GM21717 (cell line): ENCODE results near the gene PARL.

Source experiments
- ATAC-seq: cut with Tn5 transposase; IDR thresholded peaks from one replicate; pipeline ENCODE4 v1.9.1; 2021; ENCODE audit warnings: mild to moderate bottlenecking, moderate library complexity; ENCODE audit not compliant: unreplicated experiment

PARL gene

DNA sequence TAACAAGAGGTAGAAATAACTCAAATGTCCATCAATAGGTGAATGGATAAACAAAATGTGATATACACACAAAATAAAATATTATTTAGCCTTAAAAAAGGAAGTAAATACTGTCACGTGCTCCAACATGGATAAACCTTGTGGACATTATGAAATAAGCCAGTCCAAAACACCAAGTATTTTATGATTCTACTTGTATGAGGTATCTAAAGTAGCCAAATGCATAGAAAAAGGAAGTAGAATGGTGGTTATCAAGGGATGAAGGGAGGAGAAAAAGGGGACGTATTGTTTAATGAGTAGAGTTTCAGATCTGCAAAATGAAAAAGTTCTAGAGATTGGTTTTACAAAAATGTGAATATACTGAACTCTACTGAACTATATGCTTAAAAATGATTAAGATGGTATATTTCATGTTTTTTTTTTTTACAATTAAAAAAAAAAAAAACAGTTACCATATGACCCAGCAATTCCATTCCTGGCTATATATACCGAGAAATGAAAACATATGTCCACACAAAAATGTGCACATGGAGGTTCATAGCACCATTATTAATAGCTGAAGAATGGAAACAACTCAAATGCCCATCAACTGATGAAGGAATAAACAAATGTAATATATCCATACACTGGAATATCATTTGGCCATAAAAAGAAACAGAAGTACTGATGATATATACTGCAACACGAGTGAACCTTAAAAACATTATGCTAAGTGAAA, 30.2 kb downstream of the PARL start:
- ATAC-seq = no peak

DNA sequence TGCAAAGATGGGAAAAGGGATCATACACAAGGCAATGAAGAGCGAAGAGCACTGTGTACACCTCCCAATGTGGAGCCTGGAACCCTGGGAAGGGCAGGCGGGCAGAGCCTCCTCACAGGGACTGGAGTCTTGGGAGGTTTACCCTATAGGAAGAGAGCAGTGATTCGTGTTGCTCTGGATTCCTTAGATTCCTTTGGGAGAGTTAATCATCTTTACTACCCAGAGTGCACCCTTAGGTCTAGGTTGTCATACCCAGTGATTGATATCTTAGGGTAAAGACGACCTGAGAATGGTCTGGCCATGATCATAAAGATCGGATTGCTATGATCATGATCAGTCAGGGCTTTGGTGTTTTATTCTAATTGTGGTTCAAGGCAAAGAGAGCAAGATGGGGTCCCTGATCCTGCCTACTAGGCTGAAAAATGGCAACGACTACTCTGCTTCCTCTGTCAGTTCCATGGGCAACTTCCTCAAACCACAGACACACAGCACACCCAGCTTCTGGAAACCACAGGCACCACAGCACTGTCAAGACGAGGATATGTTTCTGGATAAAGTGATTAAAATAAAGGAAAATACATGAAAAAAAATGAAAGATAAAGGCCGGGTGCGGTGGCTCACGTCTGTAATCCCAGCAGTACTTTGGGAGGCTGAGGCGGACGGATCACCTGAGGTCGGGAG, 38.9 kb downstream of the PARL start:
- ATAC-seq = no peak

DNA sequence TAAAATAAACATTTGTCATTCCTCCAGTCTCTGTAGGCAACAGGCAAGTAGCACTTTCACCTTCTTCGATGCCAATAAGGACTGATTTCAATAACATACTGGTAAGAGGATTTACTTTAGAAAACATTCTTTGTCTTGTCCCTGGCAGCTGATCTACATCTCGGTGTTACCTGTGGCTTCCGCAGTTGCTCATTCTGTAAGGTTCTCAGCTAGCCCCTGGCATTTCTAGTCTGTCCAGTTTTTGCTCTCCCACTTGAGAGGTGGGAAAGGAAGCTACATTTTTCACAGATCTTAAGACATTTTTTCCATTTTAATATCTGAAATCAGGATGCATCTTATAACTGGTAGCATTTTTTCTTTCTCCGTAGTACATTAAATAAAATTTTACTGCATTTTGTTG, 39.6 kb downstream of the PARL start:
- ATAC-seq = no peak

DNA sequence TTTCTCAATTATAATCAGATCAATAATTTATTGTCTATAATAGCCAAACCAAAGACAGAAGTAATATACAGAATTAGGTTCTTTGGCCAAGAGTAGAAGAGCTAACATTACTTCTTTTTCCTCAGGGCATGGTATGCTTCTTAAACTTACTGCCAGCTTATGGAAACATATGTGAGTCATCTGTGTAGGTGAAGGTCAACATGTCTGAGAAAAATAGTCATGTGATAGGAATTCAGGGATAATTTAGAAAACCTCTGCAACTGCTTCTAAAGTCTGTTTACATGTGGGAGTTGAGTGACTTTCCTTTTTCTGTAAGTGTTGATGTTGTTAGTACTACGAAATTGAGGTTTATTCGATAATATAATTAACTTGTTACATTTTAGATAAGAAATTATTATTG, 40.1 kb downstream of the PARL start:
- no peak for ATAC-seq

DNA sequence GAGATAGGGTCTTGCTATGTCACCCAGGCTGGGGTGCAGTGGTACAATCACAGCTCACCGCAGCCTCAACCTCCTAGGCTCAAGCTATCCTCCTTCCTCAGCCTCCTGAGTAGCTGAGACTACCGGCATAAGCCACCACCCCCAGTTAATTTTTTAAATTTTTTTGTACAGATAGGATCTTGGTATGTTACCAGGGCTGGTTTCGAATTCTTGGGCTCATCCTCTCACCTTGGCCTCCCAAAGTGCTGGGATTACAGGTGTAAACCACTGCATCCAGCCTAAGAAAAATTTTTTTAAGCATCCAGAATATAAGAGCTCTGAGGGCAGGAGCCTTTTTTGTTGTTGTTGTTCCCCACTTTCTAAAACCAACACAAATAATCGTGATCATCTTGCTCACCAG, 44.9 kb downstream of the PARL start:
- no peak for ATAC-seq

DNA sequence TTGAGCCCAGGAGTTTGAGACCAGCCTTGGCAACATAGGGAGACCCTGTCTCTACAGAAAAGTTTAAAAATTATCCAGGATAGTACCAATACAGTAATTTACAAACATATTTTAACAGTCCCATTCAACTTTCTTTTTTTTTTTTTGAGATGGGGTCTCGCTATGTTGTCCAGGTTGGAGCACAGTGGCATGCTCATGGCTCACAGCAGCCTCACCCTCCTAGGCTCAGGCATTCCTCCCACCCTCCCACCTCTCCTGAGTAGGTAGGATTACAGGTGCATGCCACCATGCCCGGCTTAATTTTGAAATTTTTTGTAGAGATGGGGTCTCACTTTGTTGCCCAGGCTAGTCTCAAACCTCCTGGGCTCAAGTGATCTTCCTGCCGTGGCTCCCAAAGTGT, 46.8 kb downstream of the PARL start:
- ATAC-seq = no peak

DNA sequence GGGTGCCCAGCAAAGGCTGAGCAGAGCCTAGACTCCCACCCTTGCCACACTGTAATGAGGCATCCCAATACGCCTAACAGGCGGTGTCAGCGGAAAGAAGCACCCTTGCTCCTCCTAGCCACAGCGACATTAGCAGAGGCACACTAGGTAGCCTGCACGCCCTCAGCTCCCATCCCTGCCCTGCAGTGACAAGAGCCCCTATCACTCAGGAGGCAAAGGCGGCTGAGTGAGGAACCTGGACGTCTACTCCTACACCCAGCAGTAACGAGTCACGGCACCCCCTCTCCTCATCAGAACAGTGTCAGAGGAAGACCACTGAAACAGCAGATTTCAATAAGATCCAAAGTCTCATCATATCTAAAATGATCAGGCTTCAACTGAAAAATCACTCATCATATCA, 47.3 kb downstream of the PARL start:
- ATAC-seq = no peak

DNA sequence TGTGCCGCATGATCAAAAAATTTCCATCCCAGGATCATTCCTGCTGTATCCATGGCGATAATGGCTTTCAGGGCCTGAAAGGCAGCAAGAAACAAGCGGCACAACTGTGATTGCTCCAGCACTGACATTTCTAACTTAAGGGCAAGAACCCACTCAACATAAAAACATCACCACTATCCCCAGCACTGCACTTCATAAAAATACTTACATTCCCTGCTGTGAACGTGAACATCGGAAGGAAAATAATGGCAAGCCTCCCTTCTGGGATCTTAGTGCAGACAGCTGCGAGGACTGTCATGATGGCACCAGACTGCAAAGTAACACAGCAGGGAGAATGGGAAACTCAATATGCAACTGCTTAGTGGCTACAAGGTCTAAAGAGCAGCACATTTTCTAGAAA, 51.2 kb downstream of the PARL start:
- no peak for ATAC-seq

DNA sequence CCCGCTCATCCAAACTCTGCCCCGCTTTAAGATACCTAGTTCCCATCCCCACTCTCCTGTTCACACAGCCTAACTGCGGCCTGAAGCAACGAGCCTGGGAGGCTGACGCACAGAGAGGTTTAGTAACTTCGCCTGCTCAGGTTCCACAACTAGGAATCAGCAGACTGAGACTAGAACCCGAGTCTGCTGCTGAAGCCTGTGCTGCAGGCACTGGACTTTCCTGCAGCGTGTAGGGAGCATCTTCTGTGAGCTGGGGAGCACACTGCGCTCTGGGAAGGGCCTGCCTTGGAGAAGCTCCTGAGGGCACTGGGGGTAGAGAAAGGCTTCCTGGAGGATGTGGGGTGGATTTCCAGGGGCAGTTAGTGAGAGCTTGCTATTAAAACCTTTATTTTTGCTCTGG, 54.5 kb downstream of the PARL start:
- no peak for ATAC-seq

DNA sequence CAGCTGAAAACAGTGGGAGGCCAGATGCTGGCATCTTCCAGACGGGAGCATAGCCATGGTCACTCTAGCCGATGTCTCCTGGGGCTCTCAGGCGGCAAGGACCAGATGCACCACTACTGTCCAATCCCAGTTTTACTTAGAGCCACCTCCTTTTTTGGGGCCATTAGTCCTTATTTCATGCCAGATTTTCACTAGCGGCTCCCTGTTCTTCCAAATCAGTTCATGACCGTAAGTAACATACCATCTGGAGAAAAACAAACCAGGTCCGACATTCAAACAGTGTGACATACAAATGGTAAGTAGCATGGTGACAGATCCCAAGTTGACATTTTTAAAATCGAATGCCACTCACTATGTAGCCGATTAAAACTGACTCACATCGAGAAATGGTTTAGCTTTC, 55.2 kb downstream of the PARL start:
- no peak for ATAC-seq

DNA sequence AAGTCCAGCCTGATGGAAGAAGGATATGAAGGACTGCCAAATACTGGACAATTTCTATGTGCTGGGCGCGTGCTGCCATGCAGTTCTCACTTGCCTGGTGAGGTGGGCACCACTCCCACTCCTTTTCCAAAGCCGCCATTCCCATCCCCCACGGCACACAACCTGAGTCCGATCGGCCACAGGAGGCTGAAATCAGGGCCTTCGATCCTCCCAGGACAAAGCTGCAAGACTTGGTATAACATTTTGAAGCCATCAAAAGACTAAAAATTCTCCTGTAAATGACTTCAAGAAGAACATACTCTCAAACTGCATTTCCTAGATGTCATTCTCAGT, 56.2 kb downstream of the PARL start:
- ATAC-seq = no peak

DNA sequence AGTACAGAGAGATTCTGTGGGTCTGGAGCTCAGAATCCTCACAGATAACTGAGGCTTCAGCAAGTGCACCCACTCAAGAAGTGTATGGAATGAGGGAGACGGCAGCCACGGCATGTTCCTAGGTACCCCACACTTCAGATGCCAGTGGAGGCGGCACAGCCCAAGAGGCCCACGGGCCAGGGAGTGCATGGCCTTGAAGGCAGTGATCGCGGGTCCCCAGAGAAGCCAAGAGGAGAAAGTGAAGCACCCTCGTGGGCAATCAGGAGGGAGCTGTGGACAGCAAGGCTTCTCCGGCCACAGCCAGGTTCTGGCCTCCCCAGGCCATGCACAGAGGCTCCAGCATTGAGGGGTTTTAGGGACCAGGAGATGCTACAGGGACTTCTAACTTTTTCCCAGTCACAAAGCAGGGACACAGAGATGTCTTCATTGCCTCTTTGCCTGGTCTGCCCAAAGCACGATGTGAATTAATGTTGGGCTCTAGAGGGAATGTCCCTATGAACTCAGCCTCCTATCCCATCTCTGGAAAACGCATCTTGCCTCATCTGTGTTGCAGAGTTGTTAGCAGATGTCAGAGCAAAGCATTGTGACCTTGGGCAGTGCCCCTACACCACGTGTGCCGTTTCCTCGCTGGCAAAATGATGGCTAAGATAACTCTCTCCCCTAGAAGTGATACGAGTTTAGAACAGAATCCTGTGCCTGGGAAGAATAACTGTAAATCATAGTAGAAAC, 56.7 kb downstream of the PARL start:
- no peak for ATAC-seq

DNA sequence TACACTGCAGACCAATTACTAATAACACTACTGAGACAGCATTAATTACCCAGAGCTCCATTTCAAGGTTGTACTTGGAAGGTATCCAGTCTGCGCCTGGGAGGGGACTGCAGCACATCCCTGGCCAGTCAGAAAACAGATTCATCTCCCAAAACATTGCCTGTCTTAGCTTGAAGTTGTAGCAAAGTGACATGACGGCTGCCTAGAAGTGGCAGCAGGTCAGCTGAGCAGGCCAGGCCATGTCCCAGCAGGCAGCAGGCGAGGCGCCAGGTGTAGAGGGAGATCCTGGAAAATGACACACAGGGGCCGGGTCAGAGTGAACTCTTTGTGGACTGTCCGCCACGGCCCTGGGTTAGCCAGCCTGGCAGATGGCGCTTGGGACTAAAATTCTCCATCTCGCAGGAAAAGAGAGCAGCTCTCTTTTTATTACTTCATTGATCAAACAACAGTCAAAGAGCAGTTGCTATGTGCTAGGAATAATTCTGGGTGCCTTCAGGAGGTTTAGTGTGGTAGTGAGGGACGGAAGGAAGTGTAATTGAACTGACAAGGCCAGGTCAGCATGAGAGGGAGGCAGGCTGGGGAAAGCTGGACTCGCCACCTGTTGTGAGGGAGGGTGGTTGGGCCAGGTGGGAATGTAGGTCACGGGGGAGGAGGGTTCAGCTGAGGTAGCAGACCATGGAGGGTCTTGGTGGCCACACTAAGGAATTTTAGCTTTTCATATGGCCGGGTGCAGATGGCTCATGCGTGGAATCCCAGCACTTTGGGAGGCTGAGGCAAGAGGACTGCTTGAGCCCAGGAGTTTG, 58.0 kb downstream of the PARL start:
- no peak for ATAC-seq

DNA sequence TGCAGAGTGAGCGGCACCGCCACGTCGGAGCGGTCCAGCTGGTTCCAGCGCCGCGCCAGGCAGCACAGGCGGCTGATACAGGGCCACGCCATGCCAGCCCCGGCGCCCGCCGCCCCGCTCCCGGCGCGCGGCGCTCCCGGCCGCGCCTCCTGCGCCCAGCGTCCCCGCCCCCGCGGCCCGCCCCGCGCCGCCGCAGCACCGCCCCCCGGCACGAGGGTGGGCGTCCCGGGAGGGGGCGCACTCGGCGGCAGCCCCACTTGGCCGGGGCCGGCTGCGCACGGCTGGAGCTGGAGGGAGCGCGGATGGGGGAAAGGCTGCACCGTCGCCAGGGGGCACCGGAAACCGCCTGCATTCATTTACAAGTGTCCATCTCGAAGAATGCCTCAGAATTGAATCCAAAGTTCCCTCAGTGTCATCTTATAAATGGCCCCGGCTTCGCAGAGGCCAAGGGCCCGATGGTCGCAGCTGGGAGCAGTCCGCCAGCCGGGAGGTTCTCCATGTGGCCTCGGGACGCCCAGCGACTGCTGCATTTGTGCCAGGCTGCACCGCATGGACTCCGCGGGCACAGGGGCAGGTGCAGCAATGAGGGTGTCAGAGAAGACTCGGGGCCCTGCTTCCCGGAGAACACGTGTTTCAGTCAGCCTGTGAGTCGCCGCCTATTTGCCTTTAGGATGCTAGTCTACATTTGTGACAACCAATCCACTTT, 59.1 kb downstream of the PARL start, which contains the start of gene MAP6D1:
Gene MAP6D1 (minus strand): TSS at position 122 of the 706 bp plus-strand sequence. CDS start 30 bp downstream, at position 92.
- ATAC-seq = no peak

DNA sequence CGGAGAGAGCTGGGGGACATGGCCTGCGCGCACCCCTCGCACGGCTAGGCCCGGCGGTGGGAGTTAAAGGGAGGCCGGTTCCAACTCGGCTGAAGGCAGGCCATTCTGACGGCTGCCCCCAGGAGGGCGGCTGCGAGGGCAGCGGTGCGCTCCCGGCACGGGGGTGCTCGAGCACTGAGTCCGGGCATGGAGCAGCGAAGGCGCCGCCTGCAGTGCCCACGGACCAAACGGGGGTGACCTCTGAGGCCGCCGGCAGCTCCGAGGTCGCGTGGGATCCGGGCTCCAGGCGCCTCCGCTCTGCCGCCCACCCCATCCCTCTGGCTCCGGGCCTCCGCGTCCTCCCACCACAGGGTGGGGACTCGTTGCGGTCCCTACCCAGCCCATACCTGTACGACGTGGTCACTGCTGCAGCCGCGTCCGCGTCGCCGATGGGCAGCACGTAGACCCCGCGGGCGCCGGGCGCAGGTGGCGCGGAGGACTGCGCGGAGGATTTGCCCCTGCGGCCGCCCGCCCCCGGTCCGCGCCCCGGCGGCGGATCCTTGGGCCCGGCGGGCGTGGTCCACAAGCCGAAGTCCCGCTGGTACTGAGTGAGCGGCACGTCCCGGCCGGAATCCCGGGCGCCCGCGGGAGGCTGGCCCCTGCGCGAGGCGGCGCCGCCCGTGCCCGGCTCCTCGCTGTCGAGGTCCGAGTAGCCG, 59.8 kb downstream of the PARL start:
- no peak for ATAC-seq

DNA sequence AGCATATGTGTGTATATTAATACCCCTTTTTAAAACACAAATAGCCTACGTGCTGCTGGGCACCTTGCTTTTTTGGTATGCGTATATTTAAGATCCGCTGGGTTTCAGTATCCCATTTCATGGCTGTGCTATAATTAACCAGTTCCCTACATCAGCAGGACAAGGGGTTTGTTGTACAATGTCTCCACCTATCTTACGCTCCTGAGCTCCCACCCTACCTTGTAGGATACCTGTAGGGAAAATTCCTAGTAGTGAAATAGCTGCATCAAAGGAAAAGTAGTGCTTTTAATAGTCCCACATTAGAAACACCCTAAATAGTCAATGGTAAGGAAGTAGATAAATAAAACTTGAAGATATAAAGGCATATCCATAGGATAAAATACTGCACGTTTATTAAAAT, 60.7 kb downstream of the PARL start:
- ATAC-seq = no peak

DNA sequence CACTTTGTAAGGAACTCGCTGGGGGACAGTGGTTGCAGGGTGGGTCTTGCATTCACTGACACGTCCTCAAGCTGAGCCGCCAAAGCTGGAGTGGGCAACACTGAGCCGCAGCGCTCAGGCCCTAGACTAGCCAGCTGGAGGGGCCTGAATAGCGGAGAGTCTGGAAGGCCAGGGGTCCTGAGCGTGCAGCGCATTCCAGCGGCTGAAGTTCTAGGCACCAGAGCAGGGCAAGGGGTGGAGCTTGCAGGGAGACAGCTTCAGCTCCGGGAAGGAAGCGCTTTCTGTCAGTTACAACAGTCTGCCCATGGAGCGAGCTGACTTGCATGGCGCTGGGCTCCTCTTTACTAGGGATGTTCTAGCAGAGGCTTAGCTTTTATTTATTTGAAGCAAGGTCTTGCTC, 62.0 kb downstream of the PARL start:
- ATAC-seq = no peak

DNA sequence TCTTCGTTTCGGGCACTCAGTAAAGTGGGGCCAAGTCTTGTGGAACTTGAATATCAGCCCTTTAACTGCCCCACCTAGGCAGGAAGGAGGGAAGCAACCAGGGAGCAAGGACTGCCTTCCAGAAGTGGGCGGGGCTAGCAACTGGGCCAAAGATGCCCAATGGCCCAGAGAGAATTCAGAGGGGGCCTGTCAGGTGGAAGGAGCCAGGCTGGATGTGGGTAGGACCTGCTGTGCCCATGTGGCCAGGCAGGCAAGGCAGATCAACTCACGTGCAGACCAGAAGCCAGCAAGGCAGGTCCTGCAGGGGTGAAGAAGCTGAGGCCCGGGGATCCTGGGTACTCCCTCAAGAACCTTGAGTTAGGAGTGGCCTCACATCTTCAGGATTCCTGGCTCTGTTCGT, 64.8 kb downstream of the PARL start:
- no peak for ATAC-seq

DNA sequence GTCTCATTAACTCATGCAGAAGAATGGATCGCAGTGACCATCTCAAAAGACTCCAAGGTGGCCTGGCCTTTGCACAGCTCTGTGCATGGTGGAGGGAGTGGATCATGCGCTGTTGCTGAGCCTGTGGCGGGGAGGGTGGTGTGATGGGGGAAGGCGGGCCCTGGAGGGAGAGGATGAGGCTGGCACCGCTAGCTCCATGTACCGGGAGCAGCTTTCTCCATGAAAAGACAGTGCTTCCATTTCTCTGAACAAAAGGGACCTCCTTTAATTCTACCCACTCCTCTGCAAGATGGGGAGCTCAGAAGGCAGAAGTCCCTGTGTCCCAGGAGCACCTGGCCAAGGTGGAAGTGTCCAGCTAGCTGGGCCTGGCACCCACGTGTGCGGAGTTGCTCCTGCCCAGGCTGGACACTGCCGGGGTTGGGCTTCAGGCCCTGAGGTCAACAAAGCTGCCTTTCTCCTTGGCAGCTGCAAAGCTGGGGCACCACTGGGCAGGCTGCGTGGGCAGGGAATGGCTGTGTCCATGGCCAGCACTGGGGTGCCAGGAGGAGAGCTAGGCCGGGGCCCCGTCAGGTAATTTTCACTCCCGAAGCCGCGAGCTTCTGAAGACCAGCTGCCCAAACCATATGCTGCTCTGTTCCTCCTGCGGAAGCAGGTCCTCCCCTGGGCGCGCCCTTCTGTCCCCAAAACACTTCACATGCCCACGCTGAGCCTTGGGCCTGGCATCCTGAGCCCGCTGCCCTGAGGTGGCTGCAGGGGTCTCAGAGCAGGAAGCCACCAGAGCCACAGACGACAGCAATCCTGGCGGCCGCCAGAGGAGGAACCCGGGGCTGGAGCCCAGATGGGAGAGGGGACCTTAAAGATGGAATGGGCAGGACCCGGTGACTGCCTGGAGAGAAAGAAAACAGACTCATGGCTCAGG, 65.7 kb downstream of the PARL start:
- no peak for ATAC-seq
